DOHH2 (cell line): ENCODE results near the gene KAT6B.

ENCODE experiments used
- H3F3A ChIP-seq: fragments of 200-600 bp; sonication (generic), shearing (Covaris generic); 2 replicates; pipeline ENCODE4 v1.6.0; 2016; ENCODE audit warnings: antibody characterized with exemption, mild to moderate bottlenecking; ENCODE audit not compliant: control insufficient read depth, insufficient read depth
- H3K27ac ChIP-seq: fragments of 200-600 bp; sonication (generic); 2 replicates; pipeline ENCODE4 v1.5.1; 2014; ENCODE audit warnings: low read depth, mild to moderate bottlenecking, low read length, moderate library complexity
- H3K27me3 ChIP-seq: fragments of 200-600 bp; sonication (generic); 2 replicates; pipeline ENCODE4 v1.6.1; 2014; ENCODE audit warnings: mild to moderate bottlenecking, low read length, mixed read lengths; ENCODE audit not compliant: control insufficient read depth
- H3K36me3 ChIP-seq: fragments of 200-600 bp; sonication (generic); 2 replicates; pipeline ENCODE4 v1.6.1; 2014; ENCODE audit warnings: mild to moderate bottlenecking, low read length, moderate library complexity, mixed read lengths; ENCODE audit not compliant: control insufficient read depth
- H3K4me1 ChIP-seq: fragments of 200-600 bp; sonication (generic); 2 replicates; pipeline ENCODE4 v1.6.1; 2014; ENCODE audit warnings: mild to moderate bottlenecking, low read length, mixed read lengths; ENCODE audit not compliant: control insufficient read depth
- H3K4me2 ChIP-seq: fragments of 200-600 bp; sonication (generic); 2 replicates; pipeline ENCODE4 v1.6.0; 2014; ENCODE audit warnings: mild to moderate bottlenecking, low read length, moderate library complexity
- H3K4me3 ChIP-seq: fragments of 200-600 bp; sonication (generic); 2 replicates; pipeline ENCODE4 v1.5.1; 2014; ENCODE audit warnings: mild to moderate bottlenecking, low read length, mixed read lengths
- H3K79me2 ChIP-seq: fragments of 200-600 bp; sonication (generic); 2 replicates; pipeline ENCODE4 v1.6.1; 2014; ENCODE audit warnings: mild to moderate bottlenecking, low read length, mixed read lengths; ENCODE audit not compliant: control insufficient read depth
- H3K9me2 ChIP-seq: fragments of 200-600 bp; sonication (generic); replicated peaks from 2 replicates; pipeline ENCODE4 v1.6.1; 2014; ENCODE audit warnings: mild to moderate bottlenecking, low read length, mixed read lengths; ENCODE audit not compliant: control insufficient read depth
- H3K9me3 ChIP-seq: fragments of 200-600 bp; sonication (generic); 2 replicates; pipeline ENCODE4 v1.6.1; 2014; ENCODE audit warnings: antibody characterized with exemption, low read length, mixed read lengths; ENCODE audit not compliant: control insufficient read depth, insufficient read depth
- H4K20me1 ChIP-seq: fragments of 200-600 bp; sonication (generic); 2 replicates; pipeline ENCODE4 v1.6.0; 2014; ENCODE audit warnings: low read depth, mild to moderate bottlenecking, antibody characterized with exemption, low read length, moderate library complexity; ENCODE audit not compliant: control insufficient read depth, insufficient read depth
- CTCF ChIP-seq: fragments of 200-600 bp; sonication (generic); IDR thresholded peaks from one replicate; pipeline ENCODE4 v1.5.1; 2014; ENCODE audit warnings: antibody characterized with exemption, mild to moderate bottlenecking, low read depth, low read length; ENCODE audit not compliant: poor library complexity, severe bottlenecking
- EZH2phosphoT487 ChIP-seq: fragments of 200-600 bp; sonication (generic); IDR thresholded peaks from 2 replicates; pipeline ENCODE4 v1.6.1; 2017; ENCODE audit warnings: borderline replicate concordance, mild to moderate bottlenecking, antibody characterized with exemption, low read length, moderate library complexity, mixed read lengths

Gene KAT6B

GRCh38 chr10:74928742-74929191 is 102.4 kb downstream of the KAT6B start:
- no peak overlapping the region for H3K27ac ChIP-seq
- no peaks in the 10 kb centered on the region for H4K20me1 ChIP-seq
- H3K27me3 ChIP-seq, result no peaks in the 10 kb centered on the region
- H3K4me1 ChIP-seq, result no peaks in the 10 kb centered on the region
- TF ChIP-seq EZH2phosphoT487, result no peak
- TF ChIP-seq CTCF, result no peak
- no peaks in the 10 kb centered on the region for H3K36me3 ChIP-seq
- H3K4me2 ChIP-seq, result no peak overlapping the region
- no peaks in the 10 kb centered on the region for H3K9me2 ChIP-seq
- H3K4me3 ChIP-seq, result no peak overlapping the region
- H3F3A ChIP-seq, result no peaks in the 10 kb centered on the region
- H3K9me3 ChIP-seq, result no peaks in the 10 kb centered on the region
- H3K79me2 ChIP-seq, result peaks cover 3% of the 10 kb centered on the region; the same call in 1 of the 2 replicates

- Histone ChIP-seq H3K4me3 (no peak overlapping the region), H3K27me3 (no peaks in the 10 kb centered on the region), H3K9me3 (no peaks in the 10 kb centered on the region), H3K79me2 (peaks cover 3% of the 10 kb centered on the region; the same call in 1 of the 2 replicates), H3F3A (no peaks in the 10 kb centered on the region), H4K20me1 (no peaks in the 10 kb centered on the region), H3K27ac (no peak overlapping the region), H3K36me3 (no peaks in the 10 kb centered on the region), H3K4me2 (no peak overlapping the region), H3K9me2 (no peaks in the 10 kb centered on the region), H3K4me1 (no peaks in the 10 kb centered on the region)
- TF ChIP-seq EZH2phosphoT487 (no peak), CTCF (no peak)
Measured at GRCh38 chr10:74929197-74929596, 102.8 kb downstream of the KAT6B start.

- Histone ChIP-seq H3F3A (no peaks in the 10 kb centered on the region), H3K4me1 (no peaks in the 10 kb centered on the region), H3K9me2 (no peaks in the 10 kb centered on the region), H3K79me2 (no peaks in the 10 kb centered on the region; the same call in 1 of the 2 replicates), H3K4me2 (no peak overlapping the region), H3K36me3 (no peaks in the 10 kb centered on the region), H3K27me3 (no peaks in the 10 kb centered on the region), H4K20me1 (no peaks in the 10 kb centered on the region), H3K27ac (no peak overlapping the region), H3K9me3 (no peaks in the 10 kb centered on the region), H3K4me3 (no peak overlapping the region)
- TF ChIP-seq EZH2phosphoT487, result no peak
- no peak for TF ChIP-seq CTCF
Measured at GRCh38 chr10:74930965-74931364, 104.6 kb downstream of the KAT6B start.
